Lung (tissue), 12 donors: Measurements from ENCODE around the gene DDX39A. TPM values are rescaled to one million over a fixed set of nuclear protein-coding genes. Genes with fewer than 3 reads are reported as not detected.
"Not testable (repeated sequence)": the region's sequence is repeated elsewhere in the genome, so short reads cannot be mapped to it uniquely, and the experiment has no call there.

Source experiments
- ATAC-seq: fragments of 200-7000 bp; cut with Tn5 transposase; one replicate; pipeline ENCODE4 v1.9.1; 2020; ENCODE audit warnings: moderate number of reproducible peaks; ENCODE audit not compliant: insufficient read depth, low FRiP score
- DNase-seq, 3 donors: peaks; one replicate each; pipeline ENCODE4 v3.0.0-alpha.2; 2013 to 2017
- H3K27ac ChIP-seq, 2 donors: one replicate each; pipeline ENCODE4 v1.5.1; 2013; ENCODE audit warnings: mild to moderate bottlenecking in 2 of 2, moderate library complexity in 2 of 2, control low read depth in 1 of 2, inconsistent platforms in 1 of 2, low read depth in 1 of 2, low read length in 1 of 2
- H3K27me3 ChIP-seq, 3 donors: one replicate each; pipeline ENCODE4 v1.5.1; 2013; ENCODE audit warnings: low read length in 2 of 3; ENCODE audit not compliant: control insufficient read depth in 3 of 3, insufficient read depth in 3 of 3
- H3K36me3 ChIP-seq, 4 donors: one replicate each; pipeline ENCODE4 v1.5.1; 2013; ENCODE audit warnings: low read length in 4 of 4, mild to moderate bottlenecking in 1 of 4, moderate library complexity in 1 of 4; ENCODE audit not compliant: control insufficient read depth in 4 of 4, insufficient read depth in 4 of 4
- H3K4me1 ChIP-seq, 5 donors: one replicate each; pipeline ENCODE4 v1.5.1; 2013; ENCODE audit warnings: low read length in 5 of 5, mild to moderate bottlenecking in 2 of 5, moderate library complexity in 1 of 5; ENCODE audit not compliant: control insufficient read depth in 5 of 5, insufficient read depth in 5 of 5
- H3K4me3 ChIP-seq: one replicate; pipeline ENCODE4 v1.5.1; 2013; ENCODE audit warnings: mild to moderate bottlenecking, control low read depth, moderate library complexity
- H3K9ac ChIP-seq, 2 donors: one replicate each; pipeline ENCODE4 v1.5.1; 2013; ENCODE audit warnings: low read length in 2 of 2, control low read depth in 1 of 2; ENCODE audit not compliant: insufficient read depth in 1 of 2
- H3K9me3 ChIP-seq, 4 donors: one replicate each; pipeline ENCODE4 v1.5.1; 2013; ENCODE audit warnings: low read length in 3 of 4, mild to moderate bottlenecking in 1 of 4, moderate library complexity in 1 of 4; ENCODE audit not compliant: control insufficient read depth in 4 of 4, insufficient read depth in 3 of 4
- CTCF ChIP-seq: IDR thresholded peaks from 2 replicates; pipeline ENCODE4 v1.5.1; 2012; ENCODE audit warnings: mild to moderate bottlenecking; ENCODE audit errors: control extremely low read depth, extremely low read depth
- WGBS, 2 donors: extraction: QIAGEN DNeasy Blood & Tissue Kit; methylation state at CpG; one replicate each; pipeline ENCODE4 v1.1.7; 2013; 5-methylcytosine and 5-hydroxymethylcytosine counted together
- polyA plus RNA-seq, 2 donors: library from polyadenylated mRNA; stranded (reverse); fragments of 200-250 nt; gene quantifications; one replicate each; pipeline ENCODE4 v1.2.1, GENCODE V29; 2013
- total RNA-seq, 2 donors: library from RNA; depleted of rRNA in 1 of 2; stranded (reverse); fragments of >200 nt in 1 of 2; gene quantifications; one replicate each; pipeline ENCODE4 v1.2.1, GENCODE V29; 2014 to 2021
- donor health status: control.
- donor health status: control.
- donor health status: Bipolar disorder and iron deficiency.
- donor health status: healthy.
- donor health status: DM: yes; HTN: yes; CAD: no.

DDX39A gene
- total and polyA plus RNA-seq, 4 donors = 46.2 to 156 (median 97.7) TPM

- Histone ChIP-seq H3K27ac (peak overlapping the region; percentile 63 to 88), H3K4me3 (no peak overlapping the region), H3K9ac (peak overlapping the region in 1 of 2 donors; percentile 8), H3K9me3 (no peaks in the 10 kb centered on the region), H3K4me1 (peaks cover 0 to 21% (median 13%) of the 10 kb centered on the region in 5 donors), H3K36me3 (no peaks in the 10 kb centered on the region), H3K27me3 (no peaks in the 10 kb centered on the region)
- 26 to 36% methylated on average over 17 of the region's 17 CpGs for WGBS, 2 donors
- peak; percentile 57 to 83 (median 65) for DNase-seq
- ATAC-seq = no peak
- TF ChIP-seq CTCF = no peak
Observed at GRCh38 chr19:14375582-14376291, 43.4 kb downstream of the DDX39A start.

- no peak overlapping the region for H3K4me3 ChIP-seq
- H3K9me3 ChIP-seq = no peaks in the 10 kb centered on the region
- H3K36me3 ChIP-seq = no peaks in the 10 kb centered on the region
- WGBS, 2 donors = 25 to 26% methylated on average over 12 of the region's 12 CpGs
- H3K27me3 ChIP-seq = no peaks in the 10 kb centered on the region
- peak; percentile 79 for ATAC-seq
- peak in 1 of 3 donors; percentile 40 for DNase-seq
- peak overlapping the region in 1 of 2 donors; percentile 8 for H3K9ac ChIP-seq
- peaks cover 0 to 19% (median 11%) of the 10 kb centered on the region in 5 donors for H3K4me1 ChIP-seq
- H3K27ac ChIP-seq = peak overlapping the region; percentile 63 to 88
- no peak for TF ChIP-seq CTCF
Observed at GRCh38 chr19:14375055-14375581, 44.0 kb downstream of the DDX39A start.

GRCh38 chr19:14374313-14374712, 44.8 kb downstream of the DDX39A start:
- peaks cover 0 to 24% (median 11%) of the 10 kb centered on the region in 5 donors for H3K4me1 ChIP-seq
- DNase-seq, H3K9ac ChIP-seq, ATAC-seq, H3K9me3 ChIP-seq, H3K36me3 ChIP-seq, H3K27me3 ChIP-seq, H3K4me3 ChIP-seq: not testable (repeated sequence)
- WGBS, 2 donors = 84 to 90% methylated on average over 9 of the region's 9 CpGs
- H3K27ac ChIP-seq = peak overlapping the region in 1 of 2 donors; percentile 69

GRCh38 chr19:14372384-14373077, 46.6 kb downstream of the DDX39A start:
- ATAC-seq, H3K4me3 ChIP-seq, H3K27ac ChIP-seq: not testable (repeated sequence)

More at GRCh38 chr19:14372384-14373077, 46.6 kb downstream of the DDX39A start:
- 45 to 67% methylated on average over 7 to 8 of the region's 8 CpGs for WGBS, 2 donors
- not testable (repeated sequence) for H3K27me3 ChIP-seq, H3K36me3 ChIP-seq, H3K9ac ChIP-seq, H3K9me3 ChIP-seq, DNase-seq
- peaks cover 0 to 18% (median 11%) of the 10 kb centered on the region in 5 donors for H3K4me1 ChIP-seq
